Left lung (tissue), 10 donors: ENCODE measurements around the gene PLA2G2E. TPM values are rescaled to one million over a fixed set of nuclear protein-coding genes. Genes with fewer than 3 reads are reported as not detected.
"Not testable (repeated sequence)": the region's sequence is repeated elsewhere in the genome, so short reads cannot be mapped to it uniquely, and the experiment has no call there.

ENCODE experiments used
- ATAC-seq: fragments of 200-7000 bp; cut with Tn5 transposase; one replicate; pipeline ENCODE4 v1.9.1; 2020; ENCODE audit warnings: moderate library complexity
- DNase-seq, 4 donors: peaks; one replicate each; pipeline ENCODE4 v3.0.0-alpha.2; 2013 to 2020
- H3K27ac ChIP-seq, 2 donors: fragments of 200-600 bp; sonication (generic) in 1 of 2; one replicate each; pipeline versions ENCODE4 v1.5.0 to v1.8.0; 2020 to 2021
- H3K27me3 ChIP-seq, 2 donors: fragments of 200-600 bp; sonication (generic) in 1 of 2; one replicate each; pipeline versions ENCODE4 v1.5.0 to v1.8.0; 2020 to 2021
- H3K36me3 ChIP-seq, 2 donors: fragments of 200-600 bp; sonication (generic) in 1 of 2; one replicate each; pipeline versions ENCODE4 v1.5.0 to v1.8.0; 2020 to 2021
- H3K4me1 ChIP-seq, 2 donors: fragments of 200-600 bp; one replicate each; pipeline ENCODE4 v1.8.0; 2021
- H3K4me3 ChIP-seq, 2 donors: fragments of 200-600 bp; sonication (generic) in 1 of 2; one replicate each; pipeline versions ENCODE4 v1.5.0 to v1.8.0; 2020 to 2021; ENCODE audit warnings: mild to moderate bottlenecking in 1 of 2
- H3K9me3 ChIP-seq, 2 donors: fragments of 200-600 bp; sonication (generic) in 1 of 2; one replicate each; pipeline versions ENCODE4 v1.5.0 to v1.8.0; 2020 to 2021
- intact Hi-C, 2 donors: fragments of 100-400 bp; cut with DNase I; formaldehyde crosslinking; loops; one replicate each; pipeline versions ENCODE4 v1.11.2 to v1.14.2; 2022
- polyA plus RNA-seq, 6 donors: library from polyadenylated mRNA; unstranded; fragments of 120-200 nt; gene quantifications; one replicate each; pipeline ENCODE4 v1.2.1, GENCODE V29; 2013; ENCODE audit not compliant: insufficient read length in 6 of 6
- total RNA-seq, 2 donors: library from RNA; stranded (reverse); fragmentation: NEBNext Ultra II Directional; extraction: Animal tissue kit (Norgen Biotek cat#: 25700); gene quantifications; one replicate each; pipeline ENCODE4 v1.2.1, GENCODE V29; 2021
- TF ChIP-seq, protein P1 (sequence below), 2 donors: fragments of 200-600 bp; sonication (generic) in 1 of 2; IDR thresholded peaks; one replicate each; pipeline versions ENCODE4 v1.5.0 to v1.8.0; 2021; ENCODE audit warnings: antibody characterized with exemption in 2 of 2
- donor health status: DM: no; HTN: yes; CAD: no.
- donor health status: DM: no; HTN: no; CAD: no.

The PLA2G2E gene
- total and polyA plus RNA-seq, 8 donors = not detected

GRCh38 chr1:19934336-19934735 lies 10.9 kb upstream of the PLA2G2E start:
- Histone ChIP-seq H3K4me1 (no peaks in the 10 kb centered on the region), H3K27ac (no peak overlapping the region), H3K36me3 (no peaks in the 10 kb centered on the region), H3K27me3 (no peaks in the 10 kb centered on the region), H3K9me3 (peaks cover 0 to 33% of the 10 kb centered on the region in 2 donors), H3K4me3 (no peak overlapping the region)
- ATAC-seq (no peak), DNase-seq (no peak)
- TF ChIP-seq, protein P1, sequence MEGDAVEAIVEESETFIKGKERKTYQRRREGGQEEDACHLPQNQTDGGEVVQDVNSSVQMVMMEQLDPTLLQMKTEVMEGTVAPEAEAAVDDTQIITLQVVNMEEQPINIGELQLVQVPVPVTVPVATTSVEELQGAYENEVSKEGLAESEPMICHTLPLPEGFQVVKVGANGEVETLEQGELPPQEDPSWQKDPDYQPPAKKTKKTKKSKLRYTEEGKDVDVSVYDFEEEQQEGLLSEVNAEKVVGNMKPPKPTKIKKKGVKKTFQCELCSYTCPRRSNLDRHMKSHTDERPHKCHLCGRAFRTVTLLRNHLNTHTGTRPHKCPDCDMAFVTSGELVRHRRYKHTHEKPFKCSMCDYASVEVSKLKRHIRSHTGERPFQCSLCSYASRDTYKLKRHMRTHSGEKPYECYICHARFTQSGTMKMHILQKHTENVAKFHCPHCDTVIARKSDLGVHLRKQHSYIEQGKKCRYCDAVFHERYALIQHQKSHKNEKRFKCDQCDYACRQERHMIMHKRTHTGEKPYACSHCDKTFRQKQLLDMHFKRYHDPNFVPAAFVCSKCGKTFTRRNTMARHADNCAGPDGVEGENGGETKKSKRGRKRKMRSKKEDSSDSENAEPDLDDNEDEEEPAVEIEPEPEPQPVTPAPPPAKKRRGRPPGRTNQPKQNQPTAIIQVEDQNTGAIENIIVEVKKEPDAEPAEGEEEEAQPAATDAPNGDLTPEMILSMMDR (IDR thresholded peaks at IDR 0.05) = no peak
- intact Hi-C loops = no loop called here

DNA sequence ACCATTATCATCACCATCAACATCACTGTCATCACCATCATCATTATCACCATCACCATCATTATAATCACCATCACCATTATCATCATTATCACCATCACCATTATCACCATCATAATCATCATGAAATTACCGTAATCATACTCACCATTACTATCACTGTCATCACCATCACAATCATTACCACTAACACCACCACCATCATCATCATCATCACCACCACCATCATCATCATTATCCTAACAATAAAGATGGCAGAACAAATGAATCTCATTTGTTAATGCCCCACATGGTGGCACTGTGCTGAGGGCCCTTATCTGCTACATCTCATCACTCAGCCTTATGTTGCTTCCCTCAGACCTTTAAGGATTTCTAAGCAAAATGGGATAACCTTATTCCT lies 9.4 kb upstream of the PLA2G2E start:
- DNase-seq (no peak), ATAC-seq (no peak)
- Histone ChIP-seq H3K27ac (no peak overlapping the region), H3K4me3 (no peak overlapping the region), H3K36me3 (no peaks in the 10 kb centered on the region), H3K9me3 (peaks cover 0 to 33% of the 10 kb centered on the region in 2 donors), H3K4me1 (no peaks in the 10 kb centered on the region), H3K27me3 (no peaks in the 10 kb centered on the region)
- TF ChIP-seq, protein P1 (IDR thresholded peaks at IDR 0.05) = no peak
- intact Hi-C loops = no loop called here

GRCh38 chr1:19927130-19927421 lies 3.7 kb upstream of the PLA2G2E start:
- H3K4me3 ChIP-seq, intact Hi-C loops, H3K36me3 ChIP-seq, DNase-seq, H3K4me1 ChIP-seq, ATAC-seq, H3K27ac ChIP-seq: not testable (repeated sequence)
- Histone ChIP-seq H3K9me3 (peaks cover 0 to 20% of the 10 kb centered on the region in 2 donors), H3K27me3 (peaks cover 0 to 14% of the 10 kb centered on the region in 2 donors)

DNA sequence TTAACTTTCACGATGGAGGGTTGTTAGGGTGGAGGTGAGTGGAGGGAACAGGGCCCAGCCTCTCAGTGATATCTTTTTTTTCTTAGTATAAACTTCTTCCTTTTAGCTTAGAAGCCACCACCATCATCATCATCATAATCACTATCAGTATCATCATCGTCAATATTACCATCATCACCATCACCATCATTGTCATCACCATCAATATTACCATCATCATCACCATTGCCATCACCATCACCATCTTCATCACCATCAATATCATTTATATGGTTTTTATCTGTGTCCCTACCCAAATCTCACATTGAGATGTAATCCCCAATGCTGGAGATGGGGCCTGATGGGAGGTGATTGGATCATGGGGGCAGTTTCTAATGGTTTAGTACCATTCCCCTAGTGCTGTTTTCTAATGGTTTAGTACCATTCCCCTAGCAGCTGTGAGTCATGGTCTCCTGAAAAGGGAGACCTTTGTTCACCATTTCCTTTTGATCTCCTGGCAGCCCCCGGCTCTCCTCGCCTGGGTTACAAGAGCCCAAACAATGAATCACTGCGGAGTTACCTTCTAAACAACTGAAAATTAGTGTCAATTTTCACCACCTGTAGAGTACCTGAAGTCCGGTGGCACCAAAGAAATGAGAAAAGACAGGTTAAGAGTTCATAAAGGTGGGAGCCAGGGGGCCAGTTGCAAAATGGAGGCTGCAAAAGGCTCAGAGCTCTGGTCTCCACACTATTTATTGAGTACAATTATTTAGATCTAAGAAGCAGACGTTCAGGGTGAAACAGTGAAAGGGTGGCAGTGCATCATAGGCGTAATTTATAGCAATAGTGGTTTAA lies 3.1 kb upstream of the PLA2G2E start:
- TF ChIP-seq, protein P1 (IDR thresholded peaks at IDR 0.05) = no peak
- ATAC-seq (peak; percentile 49), DNase-seq (no peak)
- no peak overlapping the region for H3K4me3 ChIP-seq
- no peaks in the 10 kb centered on the region for H3K36me3 ChIP-seq
- H3K27me3 ChIP-seq = peaks cover 0 to 18% of the 10 kb centered on the region in 2 donors
- H3K4me1 ChIP-seq = no peaks in the 10 kb centered on the region
- intact Hi-C loops = no loop called here
- peaks cover 0 to 15% of the 10 kb centered on the region in 2 donors for H3K9me3 ChIP-seq
- H3K27ac ChIP-seq = no peak overlapping the region

GRCh38 chr1:19925342-19926070 lies 2.1 kb upstream of the PLA2G2E start:
- Histone ChIP-seq H3K36me3 (no peaks in the 10 kb centered on the region), H3K27me3 (peaks cover 0 to 18% of the 10 kb centered on the region in 2 donors), H3K27ac (no peak overlapping the region), H3K4me1 (no peaks in the 10 kb centered on the region), H3K9me3 (peaks cover 0 to 5% of the 10 kb centered on the region in 2 donors), H3K4me3 (no peak overlapping the region)
- DNase-seq (no peak), ATAC-seq (no peak)
- intact Hi-C loops = no loop called here
- TF ChIP-seq, protein P1 (IDR thresholded peaks at IDR 0.05) = no peak
